Nephron progenitor cell (in vitro differentiated cells): ENCODE data around the gene FRAT2.
A peak's percentile ranks its signal among the peaks of the same experiment; 100 is the strongest.

Source experiments
- DNase-seq: peaks from one replicate; pipeline ENCODE4 v3.0.0; 2021
- H3K27ac Mint-ChIP-seq: 2 replicates; pipeline ENCODE4 v1.8.0; 2021; ENCODE audit warnings: mild to moderate bottlenecking, moderate library complexity, mixed read lengths
- H3K27me3 Mint-ChIP-seq: 2 replicates; pipeline ENCODE4 v1.8.0; 2021; ENCODE audit warnings: mild to moderate bottlenecking, low read depth, mixed read lengths; ENCODE audit not compliant: poor library complexity
- H3K36me3 Mint-ChIP-seq: 2 replicates; pipeline ENCODE4 v1.8.0; 2021; ENCODE audit warnings: low read depth, mixed read lengths
- H3K4me1 Mint-ChIP-seq: 2 replicates; pipeline ENCODE4 v1.8.0; 2021; ENCODE audit warnings: mixed read lengths
- H3K4me3 Mint-ChIP-seq: 2 replicates; pipeline ENCODE4 v1.8.0; 2021; ENCODE audit warnings: mild to moderate bottlenecking, moderate library complexity, mixed read lengths
- H3K9me3 Mint-ChIP-seq: 2 replicates; pipeline ENCODE4 v1.8.0; 2021; ENCODE audit warnings: mild to moderate bottlenecking, moderate library complexity, mixed read lengths
- CTCF ChIP-seq: fragments of 200-600 bp; sonication (generic); IDR thresholded peaks from 2 replicates; pipeline ENCODE4 v1.5.0; 2021; ENCODE audit warnings: antibody characterized with exemption

Gene FRAT2

GRCh38 chr10:97367126-97367649 is 32.7 kb upstream of the FRAT2 start:
- Mint-ChIP-seq H3K4me1 (no peaks in the 10 kb centered on the region), H3K4me3 (no peak overlapping the region), H3K36me3 (peaks cover 48% of the 10 kb centered on the region), H3K9me3 (no peaks in the 10 kb centered on the region), H3K27me3 (no peaks in the 10 kb centered on the region), H3K27ac (peak overlapping the region; percentile 63)
- no peak for DNase-seq
- TF ChIP-seq CTCF: no peak

GRCh38 chr10:97366572-97366971 is 32.0 kb upstream of the FRAT2 start:
- H3K27ac Mint-ChIP-seq: peak overlapping the region; percentile 48
- H3K27me3 Mint-ChIP-seq: no peaks in the 10 kb centered on the region
- H3K36me3 Mint-ChIP-seq: peaks cover 42% of the 10 kb centered on the region
- TF ChIP-seq CTCF: no peak
- H3K9me3 Mint-ChIP-seq: no peaks in the 10 kb centered on the region
- H3K4me3 Mint-ChIP-seq: no peak overlapping the region
- H3K4me1 Mint-ChIP-seq: no peaks in the 10 kb centered on the region
- no peak for DNase-seq

DNA sequence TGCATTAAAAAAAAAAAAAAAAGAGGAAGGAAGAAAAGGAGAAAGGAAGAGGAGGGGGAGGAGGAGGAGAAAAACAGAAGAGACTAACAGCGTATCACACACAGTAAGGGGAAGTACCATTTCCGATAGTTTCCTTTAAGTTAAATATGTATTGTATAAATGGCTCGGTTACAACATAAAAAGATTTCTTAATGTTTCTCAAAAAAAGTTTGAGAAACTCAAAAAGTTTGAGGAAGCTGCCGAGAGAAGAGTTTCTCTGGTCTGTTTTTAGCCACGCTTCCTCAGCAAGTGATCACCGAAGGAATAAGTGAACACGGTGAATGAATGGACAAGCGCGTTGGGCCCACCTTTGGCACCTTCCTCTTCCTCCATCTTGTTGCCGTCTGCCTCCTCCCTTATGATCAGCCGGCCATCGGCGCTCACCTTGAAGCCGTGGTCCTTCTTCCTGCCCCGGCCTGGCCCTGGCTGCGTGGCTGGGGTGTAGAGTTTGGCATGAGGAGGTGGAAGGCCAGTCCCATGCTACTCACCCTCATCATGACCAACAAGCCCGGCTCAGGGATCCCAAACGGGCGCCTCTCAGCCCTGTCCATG is 31.3 kb upstream of the FRAT2 start:
- Mint-ChIP-seq H3K4me3 (no peak overlapping the region), H3K9me3 (no peaks in the 10 kb centered on the region), H3K4me1 (no peaks in the 10 kb centered on the region), H3K27ac (no peak overlapping the region), H3K36me3 (peaks cover 42% of the 10 kb centered on the region), H3K27me3 (no peaks in the 10 kb centered on the region)
- DNase-seq: no peak
- no peak for TF ChIP-seq CTCF

DNA sequence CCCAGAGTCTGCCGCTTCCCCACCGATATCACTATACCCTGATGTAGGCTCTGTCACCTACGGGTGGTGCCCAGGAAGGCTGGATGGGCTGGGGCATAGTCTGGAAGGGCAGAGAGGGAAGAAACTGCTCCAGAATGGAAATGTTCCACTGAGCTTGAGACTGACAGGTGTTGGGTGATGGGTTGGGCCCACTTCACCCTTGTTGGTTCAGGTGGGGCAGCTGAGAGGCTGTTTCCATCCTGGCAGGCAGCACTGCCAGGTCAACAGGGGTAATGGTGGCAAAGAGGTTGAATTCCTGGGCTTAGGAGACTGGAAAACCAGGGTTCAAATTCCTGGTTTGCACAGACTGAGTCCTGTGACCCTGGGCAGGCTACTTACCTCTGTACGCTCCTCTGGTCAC is 28.5 kb upstream of the FRAT2 start:
- no peak for DNase-seq
- Mint-ChIP-seq H3K9me3 (no peaks in the 10 kb centered on the region), H3K4me3 (no peak overlapping the region), H3K36me3 (peaks cover 47% of the 10 kb centered on the region), H3K27ac (no peak overlapping the region), H3K27me3 (no peaks in the 10 kb centered on the region), H3K4me1 (no peaks in the 10 kb centered on the region)
- TF ChIP-seq CTCF: no peak

- no peak for TF ChIP-seq CTCF
- Mint-ChIP-seq H3K4me1 (no peaks in the 10 kb centered on the region), H3K9me3 (no peaks in the 10 kb centered on the region), H3K27ac (no peak overlapping the region), H3K4me3 (no peak overlapping the region), H3K36me3 (peaks cover 45% of the 10 kb centered on the region), H3K27me3 (peaks cover 6% of the 10 kb centered on the region)
- DNase-seq: no peak
These were observed 27.9 kb upstream of the FRAT2 start for GRCh38 chr10:97362310-97363033.

DNA sequence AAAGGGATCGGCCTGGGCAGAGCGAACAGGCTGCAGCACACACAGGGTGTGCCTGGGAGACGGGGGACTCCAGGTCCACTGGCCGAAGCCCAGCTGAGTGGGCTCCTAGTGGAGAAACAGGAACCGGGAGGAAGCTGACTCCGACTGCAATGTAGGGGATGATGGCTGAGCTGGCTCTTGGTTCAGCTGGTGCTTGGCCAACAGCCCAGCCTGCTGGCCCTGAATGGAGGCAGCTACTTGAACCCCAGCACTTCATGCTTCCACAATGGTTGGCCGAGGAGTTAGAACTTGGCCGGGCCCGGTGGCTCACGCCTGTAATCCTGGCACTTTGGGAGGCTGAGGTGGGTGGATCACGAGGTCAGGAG is 27.0 kb upstream of the FRAT2 start:
- H3K9me3 Mint-ChIP-seq: no peaks in the 10 kb centered on the region
- H3K4me1 Mint-ChIP-seq: no peaks in the 10 kb centered on the region
- peaks cover 6% of the 10 kb centered on the region for H3K27me3 Mint-ChIP-seq
- H3K27ac Mint-ChIP-seq: no peak overlapping the region
- H3K36me3 Mint-ChIP-seq: peaks cover 42% of the 10 kb centered on the region
- DNase-seq: no peak
- no peak for TF ChIP-seq CTCF
- H3K4me3 Mint-ChIP-seq: no peak overlapping the region
